ENCODE measurements around the gene NNT. TPM values are rescaled to one million over a fixed set of nuclear protein-coding genes. Genes with fewer than 3 reads are reported as not detected.

Gene NNT
- total and polyA plus RNA-seq, 10 of the 15 experiments (the other 5 are each of a cell fraction or from before 2014, with no cell fraction given), result 20.8 to 73.1 (median 51.9) TPM

GRCh38 chr5:43603344-43604217 lies 601 bp downstream of the NNT start (continued):
- peak; percentile 43; the same call in 1 of the 2 replicates for TF ChIP-seq ZNF687 (IDR thresholded peaks at IDR 0.05)
- TF ChIP-seq RCOR1 (conservative IDR thresholded peaks at IDR 0.05; ENCODE audit: low read depth, low read length), result no peak
- no peak for TF ChIP-seq BCL11A (IDR thresholded peaks at IDR 0.05; ENCODE audit: low read depth, low read length)
- TF ChIP-seq PKNOX1 (IDR thresholded peaks at IDR 0.05), result no peak

Measured in GM12878 (cell line).